Astrocyte of the cerebellum (primary cell): ENCODE results near the gene GSTM2.

Source experiments
- DNase-seq: peaks from one replicate; pipeline ENCODE4 v3.0.0-alpha.2; 2011; ENCODE audit warnings: low read depth
- H3K4me3 ChIP-seq: 2 replicates; pipeline ENCODE4 v1.5.1; 2011; ENCODE audit warnings: mild to moderate bottlenecking, low read depth, low read length, moderate library complexity
- CTCF ChIP-seq: IDR thresholded peaks from 2 replicates; pipeline ENCODE4 v1.5.1; 2012; ENCODE audit warnings: low read length, low read depth, moderate library complexity, mild to moderate bottlenecking; ENCODE audit errors: missing control alignments
- in situ Hi-C: cut with HindIII; loops from 2 replicates; pipeline ENCODE4 v1.10.0; 2017; ENCODE audit warnings: low sequenced_read_pairs

Gene GSTM2

GRCh38 chr1:109625601-109626560, 42.0 kb upstream of the GSTM2 start:
- TF ChIP-seq CTCF: no peak
- no peak overlapping the region for H3K4me3 ChIP-seq
- in situ Hi-C loops: no loop called here
- DNase-seq: no peak

- in situ Hi-C loops: no loop called here
- no peak for TF ChIP-seq CTCF
- no peak for DNase-seq
- no peak overlapping the region for H3K4me3 ChIP-seq
Observed at GRCh38 chr1:109626682-109627408, 41.0 kb upstream of the GSTM2 start.

GRCh38 chr1:109627692-109628399, 40.0 kb upstream of the GSTM2 start:
- in situ Hi-C loops: no loop called here
- H3K4me3 ChIP-seq: no peak overlapping the region
- DNase-seq: no peak
- TF ChIP-seq CTCF: no peak

GRCh38 chr1:109628540-109629321, 39.1 kb upstream of the GSTM2 start:
- no peak overlapping the region for H3K4me3 ChIP-seq
- TF ChIP-seq CTCF: no peak
- in situ Hi-C loops: no loop called here
- DNase-seq: no peak

- in situ Hi-C loops: no loop called here
- H3K4me3 ChIP-seq: no peak overlapping the region
- no peak for DNase-seq
- no peak for TF ChIP-seq CTCF
Observed at GRCh38 chr1:109629372-109630030, 38.4 kb upstream of the GSTM2 start.
